ENCODE data around the gene C19orf67.
A peak's percentile ranks its signal among the peaks of the same experiment; 100 is the strongest.

The C19orf67 gene

DNA sequence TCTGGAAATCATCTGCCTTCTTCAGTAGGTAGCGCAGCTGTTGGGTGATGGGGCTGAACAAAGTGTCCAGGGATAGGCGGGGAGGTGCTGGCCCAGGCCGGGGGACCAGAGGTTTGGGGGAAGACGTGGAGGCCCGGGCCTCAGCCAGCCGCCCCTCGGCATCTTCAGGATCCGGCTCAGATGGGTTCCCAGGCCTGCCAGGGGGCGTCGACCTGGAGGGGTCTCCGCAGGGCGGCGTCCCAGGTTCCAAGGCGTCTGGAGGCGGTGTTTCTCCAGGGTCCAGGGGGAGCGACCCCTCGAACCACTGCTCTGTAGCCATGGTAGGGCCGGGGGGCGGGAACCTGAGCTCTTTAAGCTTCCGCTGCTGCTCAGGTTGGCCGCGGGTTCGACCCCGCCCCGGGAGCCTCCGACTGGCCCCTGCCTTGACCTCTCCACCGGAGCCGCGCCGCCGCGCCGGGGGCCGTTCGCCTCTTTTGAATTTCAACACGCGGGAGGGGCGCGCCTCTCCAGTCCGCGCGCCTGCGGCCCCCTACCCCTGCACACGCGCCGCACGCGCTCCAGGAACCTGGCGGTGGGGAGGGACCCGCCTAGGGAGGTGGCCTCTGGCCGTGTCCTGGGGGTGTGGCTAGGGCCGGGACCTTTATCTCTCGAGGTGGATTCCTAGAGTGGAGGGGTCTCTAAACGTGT lies at the start of gene C19orf67:
C19orf67 (minus strand) TSS at position 475 of the 687 bp plus-strand sequence; CDS start at position 319, 156 bp downstream.
- H3K79me2 ChIP-seq (ENCODE audit: low read length) = no peaks in the 10 kb centered on the region
- no peak within 1 kb of the TSS for H3K9ac ChIP-seq (ENCODE audit: low read length)
- no peak within 1 kb of the TSS for H3K4me2 ChIP-seq (ENCODE audit: low read length)
- H2AFZ ChIP-seq (ENCODE audit: low read depth, low read length) = no peak within 1 kb of the TSS
- H3K4me1 ChIP-seq (ENCODE audit: low read length) = peaks cover 16% of the 10 kb centered on the region
- H3K9me3 ChIP-seq (ENCODE audit: insufficient read depth, low read length) = no peaks in the 10 kb centered on the region
- no peak for TF ChIP-seq EZH2phosphoT487 (IDR thresholded peaks at IDR 0.05; ENCODE audit: low read depth)
- TF ChIP-seq, protein P1, sequence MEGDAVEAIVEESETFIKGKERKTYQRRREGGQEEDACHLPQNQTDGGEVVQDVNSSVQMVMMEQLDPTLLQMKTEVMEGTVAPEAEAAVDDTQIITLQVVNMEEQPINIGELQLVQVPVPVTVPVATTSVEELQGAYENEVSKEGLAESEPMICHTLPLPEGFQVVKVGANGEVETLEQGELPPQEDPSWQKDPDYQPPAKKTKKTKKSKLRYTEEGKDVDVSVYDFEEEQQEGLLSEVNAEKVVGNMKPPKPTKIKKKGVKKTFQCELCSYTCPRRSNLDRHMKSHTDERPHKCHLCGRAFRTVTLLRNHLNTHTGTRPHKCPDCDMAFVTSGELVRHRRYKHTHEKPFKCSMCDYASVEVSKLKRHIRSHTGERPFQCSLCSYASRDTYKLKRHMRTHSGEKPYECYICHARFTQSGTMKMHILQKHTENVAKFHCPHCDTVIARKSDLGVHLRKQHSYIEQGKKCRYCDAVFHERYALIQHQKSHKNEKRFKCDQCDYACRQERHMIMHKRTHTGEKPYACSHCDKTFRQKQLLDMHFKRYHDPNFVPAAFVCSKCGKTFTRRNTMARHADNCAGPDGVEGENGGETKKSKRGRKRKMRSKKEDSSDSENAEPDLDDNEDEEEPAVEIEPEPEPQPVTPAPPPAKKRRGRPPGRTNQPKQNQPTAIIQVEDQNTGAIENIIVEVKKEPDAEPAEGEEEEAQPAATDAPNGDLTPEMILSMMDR (IDR thresholded peaks at IDR 0.05; ENCODE audit: low read depth, low read length) = no peak
- no peaks in the 10 kb centered on the region for H3K27me3 ChIP-seq (ENCODE audit: low read depth, low read length)
- H3K4me3 ChIP-seq (ENCODE audit: low read length) = no peak within 1 kb of the TSS
- no peak within 1 kb of the TSS for H3K27ac ChIP-seq (ENCODE audit: low read length)
- no peaks in the 10 kb centered on the region for H4K20me1 ChIP-seq (ENCODE audit: insufficient read depth, low read length)
- peaks cover 16% of the 10 kb centered on the region for H3K36me3 ChIP-seq (replicated peaks; ENCODE audit: low read depth, low read length)

DNA sequence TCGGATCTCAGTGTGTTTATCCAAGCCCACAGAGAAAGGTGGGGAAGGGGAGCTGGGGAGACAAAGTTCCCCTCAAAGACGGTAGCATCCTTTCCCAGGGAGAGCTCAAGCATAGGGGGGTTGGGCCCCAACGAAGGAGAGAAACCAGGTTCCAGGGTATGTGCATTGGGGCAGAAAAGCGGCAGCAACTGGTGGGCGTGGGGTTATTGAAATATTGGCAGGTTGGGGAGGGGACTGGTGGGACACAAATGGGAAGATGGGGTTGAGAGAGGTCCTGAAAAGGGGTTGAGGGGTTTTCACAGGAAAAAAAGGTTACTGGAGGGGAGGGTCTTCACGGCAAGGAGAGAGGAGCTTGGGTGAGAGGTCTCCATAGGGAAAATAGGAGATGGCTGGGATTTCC lies 49.8 kb upstream of the C19orf67 start:
- Histone ChIP-seq H3K4me2 (ENCODE audit: low read length) (peak overlapping the region; percentile 95), H3K27me3 (ENCODE audit: low read depth, low read length) (no peaks in the 10 kb centered on the region), H2AFZ (ENCODE audit: low read depth, low read length) (no peak overlapping the region), H4K20me1 (ENCODE audit: insufficient read depth, low read length) (no peaks in the 10 kb centered on the region), H3K9ac (ENCODE audit: low read length) (peak overlapping the region; percentile 92), H3K4me3 (ENCODE audit: low read length) (peak overlapping the region; percentile 82), H3K27ac (ENCODE audit: low read length) (peak overlapping the region; percentile 49; the same call in 1 of the 2 replicates), H3K9me3 (ENCODE audit: insufficient read depth, low read length) (no peaks in the 10 kb centered on the region), H3K4me1 (ENCODE audit: low read length) (peaks cover 5% of the 10 kb centered on the region), H3K79me2 (ENCODE audit: low read length) (peaks cover 35% of the 10 kb centered on the region), H3K36me3 (replicated peaks; ENCODE audit: low read depth, low read length) (peaks cover 17% of the 10 kb centered on the region)
- TF ChIP-seq, protein P1 (IDR thresholded peaks at IDR 0.05; ENCODE audit: low read depth, low read length) = no peak
- no peak for TF ChIP-seq EZH2phosphoT487 (IDR thresholded peaks at IDR 0.05; ENCODE audit: low read depth)

DNA sequence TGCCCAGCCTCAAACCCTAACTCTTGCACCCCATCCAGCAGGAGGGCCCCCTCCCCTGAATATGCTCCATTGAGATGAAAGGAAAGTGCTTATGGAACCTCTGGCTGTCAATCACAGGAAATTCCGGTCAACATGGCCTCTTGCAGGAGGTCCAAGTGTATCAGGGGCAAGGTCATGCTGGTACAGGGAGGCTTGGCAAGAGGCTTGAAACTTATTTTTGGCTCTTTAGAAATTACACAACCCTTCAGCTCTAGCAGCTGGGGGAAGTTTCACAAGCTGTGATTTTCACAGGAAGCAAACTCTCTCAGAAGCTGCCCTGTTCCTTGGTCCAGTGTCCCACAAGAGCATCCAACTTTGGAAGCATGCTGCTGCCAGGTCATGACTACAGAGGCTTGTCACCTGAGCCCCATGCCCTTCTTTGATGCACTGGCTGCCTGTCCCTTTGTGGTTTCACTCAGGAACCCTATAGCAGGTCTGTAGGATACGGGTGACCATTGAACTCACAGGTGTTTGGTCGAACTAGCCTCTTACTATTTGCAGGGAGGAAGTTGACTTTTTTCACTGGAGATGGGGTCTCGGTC lies 42.4 kb upstream of the C19orf67 start:
- TF ChIP-seq, protein P1 (IDR thresholded peaks at IDR 0.05; ENCODE audit: low read depth, low read length) = no peak
- no peak for TF ChIP-seq EZH2phosphoT487 (IDR thresholded peaks at IDR 0.05; ENCODE audit: low read depth)
- Histone ChIP-seq H3K4me3 (ENCODE audit: low read length) (no peak overlapping the region), H3K9ac (ENCODE audit: low read length) (no peak overlapping the region)

DNA sequence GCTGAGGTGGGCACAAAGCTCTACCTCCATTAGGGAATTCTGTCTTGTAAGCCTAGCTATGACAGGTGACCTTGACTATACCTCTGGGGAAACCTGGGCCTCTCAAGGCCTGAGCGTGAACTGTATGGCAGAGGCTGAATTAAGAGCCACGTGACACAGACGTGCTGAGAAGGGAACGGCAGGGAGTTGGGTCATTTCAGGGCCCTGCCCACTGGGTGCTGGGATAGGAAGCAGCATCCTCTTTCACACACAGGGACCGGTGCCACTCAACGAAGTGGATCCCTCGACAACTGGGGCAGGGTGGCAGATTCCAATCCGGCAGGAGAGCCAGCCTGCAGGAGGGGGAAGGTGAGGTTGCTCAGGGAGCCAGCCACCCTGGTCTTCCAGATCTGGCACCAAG lies 41.6 kb upstream of the C19orf67 start:
- TF ChIP-seq, protein P1 (IDR thresholded peaks at IDR 0.05; ENCODE audit: low read depth, low read length) = no peak
- TF ChIP-seq EZH2phosphoT487 (IDR thresholded peaks at IDR 0.05; ENCODE audit: low read depth) = no peak
- Histone ChIP-seq H3K9ac (ENCODE audit: low read length) (no peak overlapping the region), H3K79me2 (ENCODE audit: low read length) (no peaks in the 10 kb centered on the region), H3K27me3 (ENCODE audit: low read depth, low read length) (no peaks in the 10 kb centered on the region), H2AFZ (ENCODE audit: low read depth, low read length) (no peak overlapping the region), H3K9me3 (ENCODE audit: insufficient read depth, low read length) (no peaks in the 10 kb centered on the region), H3K4me1 (ENCODE audit: low read length) (no peaks in the 10 kb centered on the region), H4K20me1 (ENCODE audit: insufficient read depth, low read length) (no peaks in the 10 kb centered on the region; the same call in 1 of the 2 replicates), H3K36me3 (replicated peaks; ENCODE audit: low read depth, low read length) (peaks cover 35% of the 10 kb centered on the region), H3K27ac (ENCODE audit: low read length) (no peak overlapping the region), H3K4me2 (ENCODE audit: low read length) (no peak overlapping the region), H3K4me3 (ENCODE audit: low read length) (no peak overlapping the region)

More for the DNA sequence above, 42.4 kb upstream of the C19orf67 start:
- Histone ChIP-seq H3K4me2 (ENCODE audit: low read length) (no peak overlapping the region), H3K79me2 (ENCODE audit: low read length) (0 out of 2 replicates have a peak, but pooled peaks cover 4% of the 10 kb centered on the region), H3K27me3 (ENCODE audit: low read depth, low read length) (no peaks in the 10 kb centered on the region), H3K27ac (ENCODE audit: low read length) (no peak overlapping the region), H3K4me1 (ENCODE audit: low read length) (no peaks in the 10 kb centered on the region), H3K36me3 (replicated peaks; ENCODE audit: low read depth, low read length) (peaks cover 34% of the 10 kb centered on the region), H4K20me1 (ENCODE audit: insufficient read depth, low read length) (no peaks in the 10 kb centered on the region; the same call in 1 of the 2 replicates), H2AFZ (ENCODE audit: low read depth, low read length) (no peak overlapping the region), H3K9me3 (ENCODE audit: insufficient read depth, low read length) (no peaks in the 10 kb centered on the region)

All from OCI-LY3 (cell line).